Lung (tissue), 12 donors: ENCODE data around the gene FRMD4A. TPM values are rescaled to one million over a fixed set of nuclear protein-coding genes. Genes with fewer than 3 reads are reported as not detected.

Experiments used
- ATAC-seq: fragments of 200-7000 bp; cut with Tn5 transposase; one replicate; pipeline ENCODE4 v1.9.1; 2020; ENCODE audit warnings: moderate number of reproducible peaks; ENCODE audit not compliant: insufficient read depth, low FRiP score
- DNase-seq, 3 donors: peaks; one replicate each; pipeline ENCODE4 v3.0.0-alpha.2; 2013 to 2017
- H3K27ac ChIP-seq, 2 donors: one replicate each; pipeline ENCODE4 v1.5.1; 2013; ENCODE audit warnings: mild to moderate bottlenecking in 2 of 2, moderate library complexity in 2 of 2, control low read depth in 1 of 2, inconsistent platforms in 1 of 2, low read depth in 1 of 2, low read length in 1 of 2
- H3K27me3 ChIP-seq, 3 donors: one replicate each; pipeline ENCODE4 v1.5.1; 2013; ENCODE audit warnings: low read length in 2 of 3; ENCODE audit not compliant: control insufficient read depth in 3 of 3, insufficient read depth in 3 of 3
- H3K36me3 ChIP-seq, 4 donors: one replicate each; pipeline ENCODE4 v1.5.1; 2013; ENCODE audit warnings: low read length in 4 of 4, mild to moderate bottlenecking in 1 of 4, moderate library complexity in 1 of 4; ENCODE audit not compliant: control insufficient read depth in 4 of 4, insufficient read depth in 4 of 4
- H3K4me1 ChIP-seq, 5 donors: one replicate each; pipeline ENCODE4 v1.5.1; 2013; ENCODE audit warnings: low read length in 5 of 5, mild to moderate bottlenecking in 2 of 5, moderate library complexity in 1 of 5; ENCODE audit not compliant: control insufficient read depth in 5 of 5, insufficient read depth in 5 of 5
- H3K4me3 ChIP-seq: one replicate; pipeline ENCODE4 v1.5.1; 2013; ENCODE audit warnings: mild to moderate bottlenecking, control low read depth, moderate library complexity
- H3K9ac ChIP-seq, 2 donors: one replicate each; pipeline ENCODE4 v1.5.1; 2013; ENCODE audit warnings: low read length in 2 of 2, control low read depth in 1 of 2; ENCODE audit not compliant: insufficient read depth in 1 of 2
- H3K9me3 ChIP-seq, 4 donors: one replicate each; pipeline ENCODE4 v1.5.1; 2013; ENCODE audit warnings: low read length in 3 of 4, mild to moderate bottlenecking in 1 of 4, moderate library complexity in 1 of 4; ENCODE audit not compliant: control insufficient read depth in 4 of 4, insufficient read depth in 3 of 4
- CTCF ChIP-seq: IDR thresholded peaks from 2 replicates; pipeline ENCODE4 v1.5.1; 2012; ENCODE audit warnings: mild to moderate bottlenecking; ENCODE audit errors: control extremely low read depth, extremely low read depth
- WGBS, 2 donors: extraction: QIAGEN DNeasy Blood & Tissue Kit; methylation state at CpG; one replicate each; pipeline ENCODE4 v1.1.7; 2013; 5-methylcytosine and 5-hydroxymethylcytosine counted together
- polyA plus RNA-seq, 2 donors: library from polyadenylated mRNA; stranded (reverse); fragments of 200-250 nt; gene quantifications; one replicate each; pipeline ENCODE4 v1.2.1, GENCODE V29; 2013
- total RNA-seq, 2 donors: library from RNA; depleted of rRNA in 1 of 2; stranded (reverse); fragments of >200 nt in 1 of 2; gene quantifications; one replicate each; pipeline ENCODE4 v1.2.1, GENCODE V29; 2014 to 2021
- donor health status: control.
- donor health status: control.
- donor health status: Bipolar disorder and iron deficiency.
- donor health status: healthy.
- donor health status: DM: yes; HTN: yes; CAD: no.

FRMD4A gene
- total and polyA plus RNA-seq, 4 donors = 12.0 to 64.5 (median 29.3) TPM

GRCh38 chr10:13615650-13616300 lies 714.9 kb downstream of the FRMD4A start:
- H3K9me3 ChIP-seq = no peaks in the 10 kb centered on the region
- H3K4me3 ChIP-seq = no peak overlapping the region
- no peak for TF ChIP-seq CTCF
- peaks cover 15 to 21% (median 17%) of the 10 kb centered on the region in 4 donors for H3K36me3 ChIP-seq
- no peak overlapping the region for H3K27ac ChIP-seq
- ATAC-seq (no peak), DNase-seq (peak; percentile 28 to 66 (median 46))
- no peaks in the 10 kb centered on the region for H3K27me3 ChIP-seq
- 48 to 58% methylated on average over 7 of the region's 7 CpGs for WGBS, 2 donors
- H3K9ac ChIP-seq = no peak overlapping the region
- peaks cover 0 to 33% (median 7%) of the 10 kb centered on the region in 5 donors for H3K4me1 ChIP-seq

GRCh38 chr10:13614530-13615332 lies 716.0 kb downstream of the FRMD4A start:
- no peak for ATAC-seq
- DNase-seq = peak in 1 of 3 donors; percentile 16
- peaks cover 0 to 33% (median 7%) of the 10 kb centered on the region in 5 donors for H3K4me1 ChIP-seq
- TF ChIP-seq CTCF = no peak
- no peak overlapping the region for H3K4me3 ChIP-seq
- no peaks in the 10 kb centered on the region for H3K9me3 ChIP-seq
- H3K27me3 ChIP-seq = no peaks in the 10 kb centered on the region
- H3K9ac ChIP-seq = no peak overlapping the region
- 79 to 87% methylated on average over 8 of the region's 8 CpGs for WGBS, 2 donors
- no peak overlapping the region for H3K27ac ChIP-seq
- H3K36me3 ChIP-seq = peaks cover 23 to 29% (median 25%) of the 10 kb centered on the region in 4 donors

- no peak overlapping the region for H3K9ac ChIP-seq
- H3K36me3 ChIP-seq = peaks cover 19 to 36% (median 27%) of the 10 kb centered on the region in 4 donors
- peaks cover 0 to 33% (median 7%) of the 10 kb centered on the region in 5 donors for H3K4me1 ChIP-seq
- ATAC-seq (no peak), DNase-seq (peak in 2 of 3 donors; percentile 82 to 89)
- no peaks in the 10 kb centered on the region for H3K9me3 ChIP-seq
- H3K27ac ChIP-seq = no peak overlapping the region
- no peak overlapping the region for H3K4me3 ChIP-seq
- WGBS, 2 donors = 58 to 65% methylated on average over 5 of the region's 5 CpGs
- no peaks in the 10 kb centered on the region for H3K27me3 ChIP-seq
- no peak for TF ChIP-seq CTCF
Measured at GRCh38 chr10:13613519-13613918, 717.2 kb downstream of the FRMD4A start.
